Keratinocyte (primary cell): Measurements from ENCODE around the gene DDTL. TPM values are rescaled to one million over a fixed set of nuclear protein-coding genes. Genes with fewer than 3 reads are reported as not detected.

ENCODE experiments used
- DNase-seq: peaks from one replicate; pipeline ENCODE4 v3.0.0-alpha.2; 2011; ENCODE audit warnings: low read depth, missing footprints, low spot score
- FAIRE-seq: peaks from 2 replicates; lab custom pipeline; 2011; peaks lifted over from hg19 to GRCh38; lab: Jason Lieb, UNC
- H2AFZ ChIP-seq: 2 replicates; pipeline ENCODE4 v1.6.0; 2012; ENCODE audit warnings: low read length, control low read depth, inconsistent platforms; ENCODE audit not compliant: control insufficient read depth
- H3K27ac ChIP-seq: 2 replicates; pipeline ENCODE4 v1.5.1; 2011; ENCODE audit warnings: low read length; ENCODE audit not compliant: control insufficient read depth, insufficient read depth
- H3K27me3 ChIP-seq: 3 replicates; pipeline ENCODE4 v1.6.0; 2011; ENCODE audit warnings: low read length; ENCODE audit not compliant: control insufficient read depth, insufficient read depth; ENCODE audit errors: extremely low read depth
- H3K36me3 ChIP-seq, 2 experiments: 2 replicates in 1 of 2; 3 replicates in 1 of 2; pipeline ENCODE4 v1.5.1; 2011; ENCODE audit warnings: low read length in 2 of 2, mild to moderate bottlenecking in 1 of 2; ENCODE audit not compliant: control insufficient read depth in 2 of 2, insufficient read depth in 2 of 2; ENCODE audit errors: extremely low read depth in 1 of 2
- H3K4me1 ChIP-seq: 3 replicates; pipeline ENCODE4 v1.5.1; 2011; ENCODE audit warnings: low read length; ENCODE audit not compliant: control insufficient read depth, insufficient read depth; ENCODE audit errors: extremely low read depth
- H3K4me2 ChIP-seq: 3 replicates; pipeline ENCODE4 v1.6.0; 2011; ENCODE audit warnings: low read depth, low read length; ENCODE audit not compliant: control insufficient read depth, insufficient read depth; ENCODE audit errors: extremely low read depth
- H3K4me3 ChIP-seq, 3 experiments: fragments of 200-600 bp in 1 of 3; sonication (generic) in 1 of 3; 2 replicates in 2 of 3; 3 replicates in 1 of 3; pipeline ENCODE4 v1.5.1; 2011 to 2016; ENCODE audit warnings: low read length in 3 of 3, mild to moderate bottlenecking in 3 of 3, control low read depth in 2 of 3, inconsistent platforms in 1 of 3, low read depth in 1 of 3, mixed read lengths in 1 of 3, mixed run types in 1 of 3, moderate library complexity in 1 of 3; ENCODE audit not compliant: control insufficient read depth in 2 of 3, insufficient read depth in 2 of 3; ENCODE audit errors: extremely low read depth in 1 of 3
- H3K79me2 ChIP-seq: 2 replicates; pipeline ENCODE4 v1.6.0; 2012; ENCODE audit warnings: low read length; ENCODE audit not compliant: control insufficient read depth, insufficient read depth
- H3K9ac ChIP-seq: 3 replicates; pipeline ENCODE4 v1.6.0; 2011; ENCODE audit warnings: low read length; ENCODE audit not compliant: control insufficient read depth, insufficient read depth; ENCODE audit errors: extremely low read depth
- H3K9me1 ChIP-seq: 3 replicates; pipeline ENCODE4 v1.6.0; 2011; ENCODE audit warnings: low read length; ENCODE audit not compliant: control insufficient read depth, insufficient read depth; ENCODE audit errors: extremely low read depth
- H3K9me3 ChIP-seq: 2 replicates; pipeline ENCODE4 v1.5.1; 2012; ENCODE audit warnings: low read depth, low read length; ENCODE audit not compliant: control insufficient read depth
- H4K20me1 ChIP-seq: 3 replicates; pipeline ENCODE4 v1.6.0; 2011; ENCODE audit warnings: low read length; ENCODE audit not compliant: control insufficient read depth, insufficient read depth; ENCODE audit errors: extremely low read depth
- EZH2 ChIP-seq: IDR thresholded peaks from one replicate; pipeline ENCODE4 v1.6.1; 2012; ENCODE audit warnings: inconsistent platforms, mild to moderate bottlenecking, low read length, moderate library complexity
- dilution Hi-C: fragments of 300-500 bp; cut with MboI; formaldehyde crosslinking; loops from one replicate; pipeline ENCODE4 v1.7.0; 2020; ENCODE audit warnings: low sequenced_read_pairs; ENCODE audit not compliant: extremely low pct_ligation_motif_present
- polyA plus RNA-seq, 5 experiments: library from polyadenylated mRNA; depleted of rRNA in 3 of 5; stranded (reverse) in 3 of 5; stranded (forward) in 1 of 5; unstranded in 1 of 5; fragments of >200 nt; gene quantifications; 1 replicate in 1 of 5; 2 replicates in 3 of 5; 3 replicates in 1 of 5; pipeline versions ENCODE4 v1.2.1 to v1.2.3, GENCODE V29; 2011 to 2012; ENCODE audit warnings: missing spikeins in 2 of 5, low read depth in 1 of 5, low replicate concordance in 1 of 5
- TF ChIP-seq, protein P1 (sequence below), 3 experiments: IDR thresholded peaks in 1 of 3; conservative IDR thresholded peaks in 1 of 3; optimal IDR thresholded peaks in 1 of 3; 2 replicates in 2 of 3; 3 replicates in 1 of 3; pipeline versions ENCODE3 to v1.5.1; 2011; ENCODE audit warnings: low read length in 3 of 3, mild to moderate bottlenecking in 3 of 3, moderate library complexity in 2 of 3, control low read depth in 1 of 3, inconsistent platforms in 1 of 3; ENCODE audit not compliant: insufficient read depth in 2 of 3; ENCODE audit errors: extremely low read depth in 1 of 3

The DDTL gene
- polyA plus RNA-seq, 1 donor (not counting 4 experiments of a cell fraction or from before 2014, with no cell fraction given) = 0.72 TPM

GRCh38 chr22:24002851-24003250 is 36.2 kb downstream of the DDTL start:
- Histone ChIP-seq H3K4me3 (no peak overlapping the region), H3K79me2 (no peaks in the 10 kb centered on the region), H2AFZ (no peak overlapping the region), H3K9me1 (no peaks in the 10 kb centered on the region), H3K9ac (no peak overlapping the region), H3K9me3 (no peaks in the 10 kb centered on the region), H3K4me1 (no peaks in the 10 kb centered on the region), H3K27ac (no peak overlapping the region), H3K27me3 (no peaks in the 10 kb centered on the region), H3K4me2 (no peak overlapping the region), H3K36me3 (no peaks in the 10 kb centered on the region), H4K20me1 (no peaks in the 10 kb centered on the region)
- FAIRE-seq (no peak), DNase-seq (no peak)
- dilution Hi-C loops = no loop called here
- TF ChIP-seq, protein P1, sequence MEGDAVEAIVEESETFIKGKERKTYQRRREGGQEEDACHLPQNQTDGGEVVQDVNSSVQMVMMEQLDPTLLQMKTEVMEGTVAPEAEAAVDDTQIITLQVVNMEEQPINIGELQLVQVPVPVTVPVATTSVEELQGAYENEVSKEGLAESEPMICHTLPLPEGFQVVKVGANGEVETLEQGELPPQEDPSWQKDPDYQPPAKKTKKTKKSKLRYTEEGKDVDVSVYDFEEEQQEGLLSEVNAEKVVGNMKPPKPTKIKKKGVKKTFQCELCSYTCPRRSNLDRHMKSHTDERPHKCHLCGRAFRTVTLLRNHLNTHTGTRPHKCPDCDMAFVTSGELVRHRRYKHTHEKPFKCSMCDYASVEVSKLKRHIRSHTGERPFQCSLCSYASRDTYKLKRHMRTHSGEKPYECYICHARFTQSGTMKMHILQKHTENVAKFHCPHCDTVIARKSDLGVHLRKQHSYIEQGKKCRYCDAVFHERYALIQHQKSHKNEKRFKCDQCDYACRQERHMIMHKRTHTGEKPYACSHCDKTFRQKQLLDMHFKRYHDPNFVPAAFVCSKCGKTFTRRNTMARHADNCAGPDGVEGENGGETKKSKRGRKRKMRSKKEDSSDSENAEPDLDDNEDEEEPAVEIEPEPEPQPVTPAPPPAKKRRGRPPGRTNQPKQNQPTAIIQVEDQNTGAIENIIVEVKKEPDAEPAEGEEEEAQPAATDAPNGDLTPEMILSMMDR (optimal IDR thresholded peaks at IDR 0.05 in 1 of 3, IDR thresholded peaks at IDR 0.05 in 1 of 3, conservative IDR thresholded peaks at IDR 0.05 in 1 of 3; ENCODE audit: extremely low read depth in 1 of 3, insufficient read depth in 2 of 3, low read length in 3 of 3) = no peak
- TF ChIP-seq EZH2 = no peak

- no peaks in the 10 kb centered on the region for H3K36me3 ChIP-seq
- H3K4me2 ChIP-seq = no peak overlapping the region
- dilution Hi-C loops = no loop called here
- H3K9me3 ChIP-seq = no peaks in the 10 kb centered on the region
- H3K27ac ChIP-seq = no peak overlapping the region
- FAIRE-seq = no peak
- no peaks in the 10 kb centered on the region for H4K20me1 ChIP-seq
- no peaks in the 10 kb centered on the region for H3K9me1 ChIP-seq
- H2AFZ ChIP-seq = no peak overlapping the region
- TF ChIP-seq, protein P1 (optimal IDR thresholded peaks at IDR 0.05 in 1 of 3, IDR thresholded peaks at IDR 0.05 in 1 of 3, conservative IDR thresholded peaks at IDR 0.05 in 1 of 3; ENCODE audit: extremely low read depth in 1 of 3, insufficient read depth in 2 of 3, low read length in 3 of 3) = no peak
- TF ChIP-seq EZH2 = no peak
- no peaks in the 10 kb centered on the region for H3K79me2 ChIP-seq
- no peak overlapping the region for H3K9ac ChIP-seq
- no peaks in the 10 kb centered on the region for H3K27me3 ChIP-seq
- H3K4me3 ChIP-seq = no peak overlapping the region
- no peaks in the 10 kb centered on the region for H3K4me1 ChIP-seq
- DNase-seq = no peak
Observed at GRCh38 chr22:24003887-24004286, 37.2 kb downstream of the DDTL start.
